Fibroblast of skin of abdomen (primary cell): ENCODE data around the gene DTNB. TPM values are rescaled to one million over a fixed set of nuclear protein-coding genes. Genes with fewer than 3 reads are reported as not detected.
A peak's percentile ranks its signal among the peaks of the same experiment; 100 is the strongest.
"Not testable (repeated sequence)": the region's sequence is repeated elsewhere in the genome, so short reads cannot be mapped to it uniquely, and the experiment has no call there.

Source experiments
- DNase-seq: peaks from one replicate; pipeline ENCODE4 v3.0.0-alpha.2; 2013
- polyA plus RNA-seq, 2 experiments: library from polyadenylated mRNA; unstranded; fragments of 120-200 nt; gene quantifications; one replicate each; pipeline ENCODE4 v1.2.1, GENCODE V29; 2013; ENCODE audit not compliant: insufficient read length in 2 of 2

Gene DTNB
- 7.7 TPM for polyA plus RNA-seq (2013, experiment 1 of 2; ENCODE audit: insufficient read length)
- 6.4 TPM for polyA plus RNA-seq (2013, experiment 2 of 2; ENCODE audit: insufficient read length)

GRCh38 chr2:25673300-25674076 is at the start of gene DTNB:
Gene DTNB (minus strand): TSS chr2:25673577. CDS start chr2:25652660, 20,917 bp downstream.
- peak; percentile 72 for DNase-seq

DNA sequence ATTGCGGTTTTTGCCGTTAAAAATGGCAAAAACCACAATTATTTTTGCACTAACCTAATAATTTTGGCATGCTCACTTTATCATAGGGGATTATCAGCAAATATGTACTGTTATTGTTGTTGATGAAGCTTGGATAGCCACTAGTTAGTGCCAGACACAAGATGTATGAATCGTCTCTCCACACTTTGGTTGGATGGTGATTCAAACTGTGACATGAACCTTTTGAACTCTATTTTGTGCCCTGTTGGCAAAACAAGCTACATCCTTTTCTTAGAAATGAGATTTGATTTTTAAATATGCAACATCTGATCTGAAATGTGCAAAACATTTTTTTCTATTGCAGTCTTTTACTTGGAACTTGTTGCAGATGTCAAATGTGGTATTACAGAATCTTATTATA is 48.8 kb upstream of the DTNB start:
- DNase-seq, result no peak

DNA sequence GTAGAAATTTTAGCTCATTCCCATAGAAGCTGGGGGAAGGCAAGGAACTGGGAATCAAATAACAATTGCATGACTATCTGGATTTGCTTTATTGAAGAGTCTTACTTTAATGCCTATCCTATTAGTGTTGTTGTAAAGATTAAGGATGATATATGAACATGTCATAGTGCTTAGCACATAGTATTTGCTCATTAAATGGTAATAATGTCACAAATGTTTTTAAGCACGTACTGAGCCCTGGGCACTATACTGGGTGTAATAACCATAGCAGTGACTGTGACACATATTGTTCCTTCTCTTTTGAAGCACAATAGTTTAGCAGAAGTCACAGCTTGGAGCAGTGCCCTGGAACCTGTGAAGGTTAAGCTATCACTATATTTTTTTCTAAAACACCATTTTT is 47.2 kb upstream of the DTNB start:
- no peak for DNase-seq

- peak; percentile 9 for DNase-seq
Observed at GRCh38 chr2:25714740-25715139, 41.4 kb upstream of the DTNB start.

GRCh38 chr2:25712455-25712854 is 39.1 kb upstream of the DTNB start:
- DNase-seq, result no peak

- DNase-seq, result no peak
Observed at GRCh38 chr2:25711675-25712354, 38.4 kb upstream of the DTNB start.

DNA sequence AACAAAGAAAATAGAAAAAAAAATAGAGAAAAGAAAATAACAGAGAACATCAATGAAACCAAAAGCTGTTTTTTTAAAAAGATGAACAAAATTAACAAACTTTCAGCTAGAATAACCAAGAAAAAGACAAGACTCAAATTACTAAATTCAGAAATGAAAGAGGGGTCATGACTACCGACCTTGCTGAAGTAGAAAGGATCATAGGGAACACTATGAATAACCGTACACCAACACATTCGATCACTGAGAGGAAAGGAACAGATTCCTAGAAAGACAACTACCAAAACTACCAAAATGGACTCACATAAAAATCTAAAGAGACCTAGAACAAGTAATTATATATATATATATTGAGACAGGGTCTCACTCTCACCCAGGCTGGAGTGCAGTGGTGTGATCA is 37.4 kb upstream of the DTNB start:
- no peak for DNase-seq

DNA sequence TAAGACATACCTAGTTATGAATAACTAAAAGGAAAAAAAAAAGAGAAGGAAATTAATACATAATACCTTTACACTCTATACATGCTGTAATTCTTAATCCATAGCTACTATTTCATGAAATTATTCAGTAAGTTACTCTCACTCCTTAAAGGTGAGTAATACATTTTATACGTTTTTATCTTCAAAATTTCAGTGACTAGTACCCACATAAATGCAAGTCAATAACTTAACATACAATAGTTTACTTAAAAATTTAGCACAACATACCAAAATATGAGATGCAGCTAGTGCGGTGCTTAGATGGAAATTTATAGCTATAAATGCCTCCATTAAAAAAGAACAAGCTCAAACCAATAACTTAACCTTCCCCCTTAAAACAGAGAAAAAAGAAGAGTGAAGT is 36.0 kb upstream of the DTNB start:
- no peak for DNase-seq

DNA sequence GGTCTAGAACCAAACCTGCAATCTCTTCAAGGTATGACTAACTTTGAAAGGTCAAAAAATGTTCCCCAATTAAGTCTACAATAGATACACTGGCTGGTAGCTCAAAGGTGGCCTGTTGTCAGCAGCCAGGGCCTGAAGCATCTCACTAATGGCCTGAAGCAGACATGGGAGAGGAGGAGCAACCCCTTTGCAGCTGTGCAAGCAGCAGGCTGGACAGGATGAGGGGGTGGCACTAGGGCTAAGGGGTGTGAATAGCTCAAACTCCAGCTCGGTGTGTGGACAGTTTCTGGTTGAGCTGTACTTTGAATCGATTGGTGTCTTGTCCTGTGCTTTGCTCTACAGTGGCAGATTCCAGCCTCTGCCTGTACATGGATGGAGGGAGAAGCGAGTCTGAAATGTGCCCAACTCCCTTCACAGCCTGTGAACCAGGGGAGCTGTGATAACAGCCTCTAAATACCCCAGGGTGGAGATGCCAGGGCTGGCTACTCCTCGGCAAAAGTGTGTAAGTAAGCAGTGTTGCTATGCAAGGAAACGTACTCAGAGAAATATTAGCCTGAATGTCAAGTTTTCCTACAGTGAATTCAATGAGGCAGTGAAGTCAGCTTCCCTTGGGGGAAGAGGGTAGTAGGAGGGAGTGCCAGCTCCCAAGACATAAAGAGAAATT is 34.7 kb upstream of the DTNB start:
- no peak for DNase-seq

GRCh38 chr2:25705575-25705974 is 32.2 kb upstream of the DTNB start:
- not testable (repeated sequence) for DNase-seq

- no peak for DNase-seq
Observed at GRCh38 chr2:25701801-25702200, 28.4 kb upstream of the DTNB start.

DNA sequence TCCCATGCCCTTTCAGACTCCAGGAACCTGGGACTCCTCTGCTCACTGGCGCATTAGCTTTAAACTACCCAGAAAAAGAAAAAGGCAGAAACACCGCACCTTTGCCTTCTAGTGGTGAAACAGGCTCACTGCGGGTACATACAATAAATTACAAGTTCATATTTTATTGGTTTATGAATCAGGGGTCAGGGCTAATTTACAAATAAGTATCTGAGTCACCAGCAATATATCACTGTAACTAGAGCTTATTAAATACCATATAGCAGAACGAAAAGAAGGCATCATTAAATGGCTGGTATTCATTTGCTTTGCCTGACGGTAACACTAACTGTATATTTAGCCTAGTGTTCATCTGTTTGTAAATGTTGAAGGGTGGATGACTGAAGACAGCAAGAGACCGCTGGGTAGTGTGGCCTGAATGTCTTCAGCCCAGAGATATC is 26.9 kb upstream of the DTNB start:
- DNase-seq, result peak; percentile 31

DNA sequence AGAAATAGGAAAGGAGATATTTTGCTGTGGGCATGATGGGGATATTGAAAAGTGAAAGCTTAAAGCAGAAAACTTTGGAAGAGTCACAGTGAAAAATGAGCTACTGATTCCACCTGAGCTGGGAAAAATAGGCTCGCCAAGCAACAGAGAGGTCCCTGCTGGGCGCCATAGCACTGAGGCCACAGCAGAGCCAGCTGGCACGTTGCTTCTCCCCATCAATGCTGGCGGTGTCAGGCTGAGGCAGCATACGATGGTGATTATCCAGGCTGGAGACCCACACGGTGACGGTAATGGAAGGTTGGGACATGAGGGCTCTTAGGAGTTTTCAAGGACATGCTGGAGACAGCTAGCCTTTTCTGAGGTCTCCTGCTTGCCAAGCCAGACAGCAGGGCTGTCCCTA is 25.8 kb upstream of the DTNB start:
- DNase-seq, result no peak

- no peak for DNase-seq
Observed at GRCh38 chr2:25698752-25699151, 25.4 kb upstream of the DTNB start.

GRCh38 chr2:25697559-25698341 is 24.4 kb upstream of the DTNB start:
- DNase-seq, result peak; percentile 4

DNA sequence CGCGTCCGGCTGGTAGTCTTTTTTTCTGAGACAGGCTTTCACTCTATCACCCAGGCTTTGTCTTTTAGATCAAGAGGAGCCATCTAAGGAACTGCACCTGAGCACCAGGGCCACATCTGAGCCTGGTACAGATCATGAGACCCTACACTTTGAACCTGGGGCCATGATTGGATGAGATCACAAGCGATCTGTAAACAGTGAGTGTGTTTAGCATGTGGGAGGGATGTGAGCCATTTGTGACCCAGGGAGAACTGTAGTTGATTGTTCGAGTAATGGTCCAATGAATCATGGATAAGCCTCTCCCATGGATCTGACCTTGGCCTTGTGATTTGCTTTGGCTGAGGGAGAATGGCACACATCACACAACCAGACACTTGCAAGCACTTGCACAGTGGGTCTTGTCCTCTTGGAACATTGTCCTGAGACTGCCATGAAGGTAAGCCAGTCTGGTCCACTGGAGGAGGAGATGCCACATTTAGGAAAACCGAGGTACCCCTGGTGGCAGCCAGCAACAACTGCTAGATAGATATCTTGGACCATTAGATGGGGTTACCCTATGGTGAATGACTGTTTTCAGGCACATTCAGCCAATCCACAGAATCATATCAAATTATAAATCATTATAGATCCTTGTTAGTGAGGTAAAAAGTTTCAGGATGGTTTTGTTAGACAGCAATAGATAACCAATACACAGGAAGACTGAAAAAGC is 19.5 kb upstream of the DTNB start:
- DNase-seq, result no peak

- DNase-seq, result no peak
Observed at GRCh38 chr2:25692143-25692542, 18.8 kb upstream of the DTNB start.

DNA sequence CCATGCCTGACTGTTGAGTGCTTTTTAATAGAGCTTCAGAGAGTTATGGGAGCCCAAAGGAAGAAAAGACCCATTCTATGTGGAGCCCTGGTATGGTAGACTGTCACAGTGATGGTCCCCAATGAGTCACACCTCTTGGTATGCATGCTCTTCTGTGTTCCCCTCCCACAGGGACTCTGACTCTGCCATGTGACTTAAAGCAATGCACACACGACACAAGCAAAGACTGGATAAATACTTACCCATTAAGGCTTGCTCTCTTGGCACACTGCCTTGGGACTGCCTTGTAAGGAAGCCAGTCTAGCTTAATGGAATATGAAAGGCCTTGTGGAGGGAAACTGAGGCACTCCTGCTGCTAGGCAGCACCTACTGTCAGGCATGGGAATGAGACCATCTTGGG is 16.7 kb upstream of the DTNB start:
- peak; percentile 17 for DNase-seq

DNA sequence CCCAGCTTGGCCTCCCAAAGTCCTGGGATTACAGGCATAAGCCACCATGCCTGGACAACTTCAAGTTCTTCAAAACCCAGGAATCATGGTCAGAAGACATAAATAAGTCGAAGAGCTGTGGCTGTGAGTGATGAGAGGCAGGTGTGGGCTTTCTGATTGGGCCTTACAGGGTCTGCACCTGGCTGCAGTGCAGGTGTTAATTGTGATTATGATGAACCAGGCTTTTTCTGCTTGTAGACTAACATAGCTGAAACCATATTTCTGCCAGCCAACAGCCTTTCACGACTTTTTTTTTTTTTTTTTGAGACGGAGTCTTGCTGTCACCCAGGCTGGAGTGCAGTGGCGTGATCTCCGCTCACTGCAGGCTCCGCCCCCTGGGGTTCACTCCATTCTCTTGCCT is 14.9 kb upstream of the DTNB start:
- DNase-seq, result no peak

GRCh38 chr2:25685741-25686140 is 12.4 kb upstream of the DTNB start:
- DNase-seq, result no peak

GRCh38 chr2:25684577-25685473 is 11.4 kb upstream of the DTNB start:
- no peak for DNase-seq
